ENCODE results near the gene MRTFA.

The MRTFA gene

GRCh38 chr22:40484906-40485669 lies 151.4 kb downstream of the MRTFA start:
- DNase-seq: no peak

- DNase-seq: no peak
These were observed 153.6 kb downstream of the MRTFA start for GRCh38 chr22:40482886-40483285.

- no peak for DNase-seq
These were observed 154.1 kb downstream of the MRTFA start for GRCh38 chr22:40482391-40482790.

GRCh38 chr22:40480996-40481395 lies 155.5 kb downstream of the MRTFA start:
- no peak for DNase-seq

- no peak for DNase-seq
These were observed 156.5 kb downstream of the MRTFA start for GRCh38 chr22:40479887-40480538.

- no peak for DNase-seq
These were observed 157.3 kb downstream of the MRTFA start for GRCh38 chr22:40479126-40479800.

GRCh38 chr22:40478338-40479125 lies 158.0 kb downstream of the MRTFA start:
- no peak for DNase-seq

- DNase-seq: no peak
These were observed 158.7 kb downstream of the MRTFA start for GRCh38 chr22:40477683-40478337.

- DNase-seq: no peak
These were observed 160.2 kb downstream of the MRTFA start for GRCh38 chr22:40476341-40476740.

- no peak for DNase-seq
These were observed 162.8 kb downstream of the MRTFA start for GRCh38 chr22:40473703-40474102.

- DNase-seq: no peak
These were observed 163.9 kb downstream of the MRTFA start for GRCh38 chr22:40472579-40472978.

GRCh38 chr22:40472051-40472450 lies 164.5 kb downstream of the MRTFA start:
- no peak for DNase-seq

- no peak for DNase-seq
These were observed 167.3 kb downstream of the MRTFA start for GRCh38 chr22:40469181-40469580.

- no peak for DNase-seq
These were observed 167.9 kb downstream of the MRTFA start for GRCh38 chr22:40468616-40469015.

GRCh38 chr22:40466976-40467375 lies 169.5 kb downstream of the MRTFA start:
- DNase-seq: no peak

- peak; percentile 44 for DNase-seq
These were observed 172.8 kb downstream of the MRTFA start for GRCh38 chr22:40463683-40464082.

- peak; percentile 60 for DNase-seq
These were observed 173.4 kb downstream of the MRTFA start for GRCh38 chr22:40463017-40463631.

- peak; percentile 46 for DNase-seq
These were observed 174.1 kb downstream of the MRTFA start for GRCh38 chr22:40462195-40462984.

- DNase-seq: no peak
These were observed 182.8 kb downstream of the MRTFA start for GRCh38 chr22:40453671-40454070.

- DNase-seq: no peak
These were observed 183.6 kb downstream of the MRTFA start for GRCh38 chr22:40452730-40453487.

Data from stimulated activated CD4-positive, alpha-beta T cell treated with anti-CD3 and anti-CD28 coated beads, Interleukin-15, amount 100 ng/mL, for 24 hours (primary cell).